Hypothalamus (tissue), 51 donors: ENCODE results near the gene FOLR1.

Source experiments
- DNase-seq, 51 donors: peaks; one replicate each; lab custom pipeline; 2025; lab: John Stamatoyannopoulos, UW

Gene FOLR1

GRCh38 chr11:72244361-72245262 lies 52.7 kb downstream of the FOLR1 start:
- no peak for DNase-seq

- DNase-seq: no peak
These were observed 53.4 kb downstream of the FOLR1 start for GRCh38 chr11:72245263-72245816.
